GM12878 (cell line): ENCODE measurements around the gene ELMOD3. TPM values are rescaled to one million over a fixed set of nuclear protein-coding genes. Genes with fewer than 3 reads are reported as not detected.

ENCODE experiments used
- ATAC-seq: fragments of 200-7000 bp; cut with Tn5 transposase; 3 replicates; pipeline ENCODE4 v1.9.1; 2020; ENCODE audit warnings: mild to moderate bottlenecking, moderate library complexity
- BruUV-seq: library from RNA; stranded (reverse); fragments of 400-500 nt; replicated peaks from 2 replicates; lab custom pipeline; 2021; lab: Mats Ljungman, UMichigan
- CTCF ChIA-PET: fragments of 300-600 bp; sonication (Branson Sonifier 250); formaldehyde crosslinking; extraction: SDS; loops from one replicate; lab custom pipeline; 2021; ENCODE audit warnings: inconsistent platforms; lab: Yijun Ruan, JAX
- POLR2A ChIA-PET: fragments of 350-600 bp; formaldehyde crosslinking; extraction: SDS; loops from one replicate; lab custom pipeline; 2021; ENCODE audit warnings: inconsistent platforms; lab: Charles Lee
- RAD21 ChIA-PET: fragments of 300-600 bp; sonication (Branson Sonifier 250); formaldehyde crosslinking; loops from one replicate; lab custom pipeline; 2023; ENCODE audit warnings: antibody characterized with exemption; ENCODE audit not compliant: unreplicated experiment; lab: Charles Lee
- SMC1A ChIA-PET: fragments of 300-600 bp; sonication (Branson Sonifier 250); formaldehyde crosslinking; loops from one replicate; lab custom pipeline; 2023; ENCODE audit not compliant: unreplicated experiment, uncharacterized antibody; lab: Charles Lee
- DNase-seq: peaks from one replicate; pipeline ENCODE4 v3.0.0-alpha.2; 2011; ENCODE audit warnings: low read depth, low spot score
- FAIRE-seq: peaks from 3 replicates; lab custom pipeline; 2011; peaks lifted over from hg19 to GRCh38; lab: Jason Lieb, UNC
- H2AFZ ChIP-seq: 2 replicates; pipeline ENCODE4 v1.6.0; 2011; ENCODE audit warnings: low read depth, low read length, control low read depth; ENCODE audit not compliant: control insufficient read depth
- H3K27ac ChIP-seq: 2 replicates; pipeline ENCODE4 v1.5.1; 2011; ENCODE audit warnings: control low read depth; ENCODE audit not compliant: control insufficient read depth, insufficient read depth
- H3K27me3 ChIP-seq, 2 experiments: replicated peaks in 1 of 2; 2 replicates each; pipeline versions ENCODE4 v1.6.0 to v1.6.1; 2011; ENCODE audit warnings: low read length in 1 of 2; ENCODE audit not compliant: control insufficient read depth in 2 of 2, insufficient read depth in 2 of 2
- H3K36me3 ChIP-seq, 2 experiments: 2 replicates each; pipeline ENCODE4 v1.5.1; 2011; ENCODE audit warnings: low read length in 1 of 2; ENCODE audit not compliant: control insufficient read depth in 2 of 2, insufficient read depth in 2 of 2
- H3K4me1 ChIP-seq: 2 replicates; pipeline ENCODE4 v1.6.1; 2011; ENCODE audit warnings: mild to moderate bottlenecking, low read length, moderate library complexity, mixed read lengths; ENCODE audit not compliant: control insufficient read depth, insufficient read depth
- H3K4me2 ChIP-seq: 2 replicates; pipeline ENCODE4 v1.6.0; 2011; ENCODE audit warnings: control low read depth; ENCODE audit not compliant: control insufficient read depth, insufficient read depth
- H3K4me3 ChIP-seq: fragments of 200-600 bp; sonication (generic); 2 replicates; pipeline ENCODE4 v1.5.1; 2016
- H3K79me2 ChIP-seq: 2 replicates; pipeline ENCODE4 v1.6.0; 2011; ENCODE audit warnings: low read length; ENCODE audit not compliant: control insufficient read depth, insufficient read depth
- H3K9ac ChIP-seq: 2 replicates; pipeline ENCODE4 v1.8.0; 2011; ENCODE audit warnings: low read length, control low read depth, mixed read lengths; ENCODE audit not compliant: control insufficient read depth, insufficient read depth
- H3K9me3 ChIP-seq: replicated peaks from 3 replicates; pipeline ENCODE4 v1.5.1; 2011; ENCODE audit warnings: mild to moderate bottlenecking, low read length; ENCODE audit not compliant: control insufficient read depth, insufficient read depth
- H4K20me1 ChIP-seq: 2 replicates; pipeline ENCODE4 v1.6.0; 2011; ENCODE audit not compliant: control insufficient read depth, insufficient read depth
- CBX3 ChIP-seq: fragments of 200-600 bp; sonication (generic); IDR thresholded peaks from 2 replicates; pipeline ENCODE4 v1.6.1; 2016; ENCODE audit warnings: low read depth, borderline replicate concordance
- FOXM1 ChIP-seq: IDR thresholded peaks from 2 replicates; pipeline ENCODE4 v1.6.1; 2012; ENCODE audit warnings: low read depth, mild to moderate bottlenecking, inconsistent platforms, low read length, moderate library complexity
- GABPA ChIP-seq: IDR thresholded peaks from 2 replicates; pipeline ENCODE4 v1.6.1; 2014; ENCODE audit warnings: antibody characterized with exemption, low read depth, mild to moderate bottlenecking, inconsistent platforms
- HCFC1 ChIP-seq: fragments of 150-350 bp; IDR thresholded peaks from 2 replicates; pipeline ENCODE4 v1.6.1; 2014; ENCODE audit warnings: low read length
- HDAC6 ChIP-seq: fragments of 200-600 bp; sonication (generic); IDR thresholded peaks from one replicate; pipeline ENCODE4 v1.8.0; 2017; ENCODE audit warnings: antibody characterized with exemption; ENCODE audit not compliant: unreplicated experiment
- HDGF ChIP-seq: fragments of 450-650 bp; IDR thresholded peaks from 2 replicates; pipeline ENCODE4 v1.6.1; 2016; ENCODE audit warnings: antibody characterized with exemption
- KAT2A ChIP-seq: conservative IDR thresholded peaks from 2 replicates; pipeline ENCODE4 v1.6.1; 2011; ENCODE audit warnings: low read depth, low read length; ENCODE audit not compliant: control insufficient read depth
- MEF2A ChIP-seq: IDR thresholded peaks from 2 replicates; pipeline ENCODE4 v1.6.1; 2011; ENCODE audit warnings: low read depth, mild to moderate bottlenecking, low read length, moderate library complexity; ENCODE audit not compliant: insufficient read depth
- MTA2 ChIP-seq: fragments of 450-650 bp; IDR thresholded peaks from 2 replicates; pipeline ENCODE4 v1.6.1; 2016; ENCODE audit warnings: low read depth, mild to moderate bottlenecking, moderate library complexity
- NR2F1 ChIP-seq: fragments of 450-650 bp; conservative IDR thresholded peaks from 2 replicates; pipeline ENCODE4 v1.6.1; 2017; ENCODE audit warnings: mild to moderate bottlenecking
- POLR2AphosphoS5 ChIP-seq: IDR thresholded peaks from 2 replicates; pipeline ENCODE4 v1.6.1; 2011; ENCODE audit warnings: mild to moderate bottlenecking, low read length, inconsistent platforms
- RBBP5 ChIP-seq: fragments of 200-600 bp; sonication (generic); conservative IDR thresholded peaks from 2 replicates; pipeline ENCODE4 v1.6.1; 2016
- RELA ChIP-seq: fragments of 450-650 bp; IDR thresholded peaks from 2 replicates; pipeline ENCODE4 v1.8.0; 2014; ENCODE audit warnings: borderline replicate concordance; ENCODE audit not compliant: partially characterized antibody
- SIX5 ChIP-seq: IDR thresholded peaks from 2 replicates; pipeline ENCODE4 v1.6.1; 2011; ENCODE audit warnings: mild to moderate bottlenecking, low read depth, low read length, moderate library complexity; ENCODE audit not compliant: severe bottlenecking
- SUPT20H ChIP-seq: IDR thresholded peaks from 2 replicates; pipeline ENCODE4 v1.6.1; 2011; ENCODE audit warnings: low read depth, mild to moderate bottlenecking, low read length, moderate library complexity, borderline replicate concordance; ENCODE audit not compliant: control insufficient read depth
- WRNIP1 ChIP-seq: IDR thresholded peaks from 2 replicates; pipeline ENCODE4 v1.6.1; 2011; ENCODE audit warnings: low read depth, low read length, improper control_type of control experiment, borderline replicate concordance
- YY1 ChIP-seq: IDR thresholded peaks from 2 replicates; pipeline ENCODE4 v1.6.1; 2011; ENCODE audit warnings: low read depth, mild to moderate bottlenecking, low read length
- ZBED1 ChIP-seq: IDR thresholded peaks from 2 replicates; pipeline ENCODE4 v1.6.1; 2016; ENCODE audit warnings: borderline replicate concordance
- ZNF384 ChIP-seq: IDR thresholded peaks from 2 replicates; pipeline ENCODE4 v1.6.1; 2012; ENCODE audit warnings: low read depth, mild to moderate bottlenecking, low read length, improper control_type of control experiment, borderline replicate concordance
- WGBS: methylation state at CpG from one replicate; pipeline ENCODE4 v1.1.6; 2016; ENCODE audit warnings: low lambda C conversion rate; ENCODE audit not compliant: insufficient replicate concordance, insufficient coverage; ENCODE audit errors: missing lambda C conversion rate; 5-methylcytosine and 5-hydroxymethylcytosine counted together
- in situ Hi-C: fragments of 300-500 bp; cut with MboI; formaldehyde crosslinking; loops from 9 replicates; pipeline ENCODE4 v1.14.3; 2018; ENCODE audit warnings: mixed read lengths
- intact Hi-C: fragments of 100-400 bp; cut with micrococcal nuclease; formaldehyde crosslinking; loops from one replicate; pipeline ENCODE4 v1.14.2; 2022; ENCODE audit not compliant: unreplicated experiment
- polyA plus RNA-seq, 11 experiments: library from polyadenylated mRNA; depleted of rRNA in 4 of 11; unstranded in 6 of 11; stranded (reverse) in 5 of 11; fragments of >200 nt; fragmentation: Nextera tagmentation in 4 of 11; fragmentation: Illumina TruSeq in 1 of 11; extraction: Ambion mirVana in 4 of 11; extraction: Trizol in 1 of 11; gene quantifications; 1 replicate in 1 of 11; 2 replicates in 10 of 11; pipeline versions ENCODE4 v1.2.1 to v1.2.3, GENCODE V29; 2011 to 2016; ENCODE audit warnings: inconsistent platforms in 2 of 11, missing spikeins in 2 of 11, low read depth in 1 of 11
- total RNA-seq, 4 experiments: library from RNA; depleted of rRNA in 3 of 4; stranded (reverse); fragments of >200 nt in 3 of 4; fragmentation: Illumina TruSeq in 1 of 4; extraction: Trizol in 1 of 4; gene quantifications; 2 replicates each; pipeline versions ENCODE4 v1.2.1 to v1.2.3, GENCODE V29; 2013 to 2021

ELMOD3 gene
- total and polyA plus RNA-seq, 10 of the 15 experiments (the other 5 are each of a cell fraction or from before 2014, with no cell fraction given) = 1.2 to 19.1 (median 12.5) TPM

DNA sequence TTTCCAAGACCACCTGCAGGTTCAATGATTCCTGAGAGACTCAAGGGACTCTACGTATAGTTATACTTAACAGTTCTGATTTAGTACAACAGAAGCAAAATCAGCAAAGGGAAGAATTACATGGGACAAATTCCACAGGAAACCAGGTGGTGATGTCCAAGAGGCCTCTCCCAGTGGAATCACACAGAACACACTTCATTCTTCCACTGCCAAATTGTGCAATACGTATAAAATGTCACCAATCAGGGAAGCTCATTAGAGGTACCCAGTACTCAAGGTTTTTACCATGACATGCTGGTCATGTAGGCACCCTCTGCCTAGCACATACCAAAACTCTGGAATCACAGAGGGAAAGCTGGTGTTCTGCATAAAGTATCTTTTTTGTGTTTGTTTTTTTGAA, 33.2 kb downstream of the ELMOD3 start:
- no peak for ATAC-seq
- Histone ChIP-seq H4K20me1 (no peaks in the 10 kb centered on the region), H3K4me2 (no peak overlapping the region)
- ChIA-PET CTCF (interaction anchor here (1.7 to 7.0 kb wide), 2 partner anchors 154 to 162 kb away, joined by 4 to 104 read pairs; no protein-coding TSS in a partner anchor), SMC1A (interaction anchor here (0.8 to 6.6 kb wide), 2 partner anchors 31 to 164 kb away, joined by 3 to 56 read pairs; partner anchors contain the start of gene SH2D6)
- TF ChIP-seq NR2F1 = no peak
- TF ChIP-seq WRNIP1 = no peak
- no peak for TF ChIP-seq MEF2A
- TF ChIP-seq GABPA = no peak
- TF ChIP-seq KAT2A = no peak
- TF ChIP-seq ZNF384 = no peak
- TF ChIP-seq RELA = no peak
- TF ChIP-seq POLR2AphosphoS5 = no peak
- no peak for TF ChIP-seq RBBP5
- no peak for TF ChIP-seq ZBED1
- TF ChIP-seq SUPT20H = no peak
- no peak for TF ChIP-seq FOXM1
- TF ChIP-seq YY1 = no peak
- no peak for TF ChIP-seq HDGF
- TF ChIP-seq HDAC6 = no peak
- TF ChIP-seq HCFC1 = no peak
- TF ChIP-seq MTA2 = no peak
- TF ChIP-seq CBX3 = no peak
- TF ChIP-seq SIX5 = no peak
- TF ChIP-seq, all 136 proteins: peak for 0
- H3K4me1 ChIP-seq = peaks cover 7% of the 10 kb centered on the region
- no peak for DNase-seq
- no peak overlapping the region for H3K27ac ChIP-seq
- FAIRE-seq = no peak
- H3K9me3 ChIP-seq = no peaks in the 10 kb centered on the region
- in situ Hi-C loops (no loop called here), intact Hi-C loops (no loop called here)
- H3K4me3 ChIP-seq = no peak overlapping the region
- ChIA-PET RAD21 (interaction anchor here (7.7 kb wide), 1 partner anchor 163 kb away, joined by 60 read pairs; no protein-coding TSS in a partner anchor), POLR2A (no interaction called here)
- no peaks in the 10 kb centered on the region for H3K27me3 ChIP-seq
- H3K79me2 ChIP-seq = no peaks in the 10 kb centered on the region
- peaks cover 3 to 8% of the 10 kb centered on the region in 2 experiments for H3K36me3 ChIP-seq
- WGBS = 98% methylated on average over 2 of the region's 2 CpGs
- no peak overlapping the region for H2AFZ ChIP-seq
- no peak overlapping the region for H3K9ac ChIP-seq
- BruUV-seq = no TSS peak
